Fibroblast of skin of abdomen (primary cell): ENCODE results near the gene CAMK1D.

Source experiments
- DNase-seq: peaks from one replicate; pipeline ENCODE4 v3.0.0-alpha.2; 2013

CAMK1D gene

DNA sequence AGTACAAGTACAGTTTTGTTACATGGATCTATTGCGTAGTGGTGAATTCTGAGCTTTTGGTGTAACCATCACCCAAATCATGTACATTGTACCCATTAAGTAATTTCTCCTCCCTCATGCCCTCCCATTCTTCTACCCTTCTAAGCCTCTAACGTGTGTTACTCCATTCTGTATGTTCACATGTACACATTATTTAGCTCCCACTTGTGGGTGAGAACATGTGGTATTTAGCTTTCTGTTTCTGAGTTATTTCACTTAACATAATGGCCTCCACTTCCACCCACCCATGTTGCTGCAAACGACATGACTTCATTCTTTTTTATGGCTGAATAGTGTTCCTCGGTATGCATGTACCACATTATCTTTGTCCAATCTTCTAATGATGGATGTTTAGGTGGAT lies 251.3 kb downstream of the CAMK1D start:
- no peak for DNase-seq

DNA sequence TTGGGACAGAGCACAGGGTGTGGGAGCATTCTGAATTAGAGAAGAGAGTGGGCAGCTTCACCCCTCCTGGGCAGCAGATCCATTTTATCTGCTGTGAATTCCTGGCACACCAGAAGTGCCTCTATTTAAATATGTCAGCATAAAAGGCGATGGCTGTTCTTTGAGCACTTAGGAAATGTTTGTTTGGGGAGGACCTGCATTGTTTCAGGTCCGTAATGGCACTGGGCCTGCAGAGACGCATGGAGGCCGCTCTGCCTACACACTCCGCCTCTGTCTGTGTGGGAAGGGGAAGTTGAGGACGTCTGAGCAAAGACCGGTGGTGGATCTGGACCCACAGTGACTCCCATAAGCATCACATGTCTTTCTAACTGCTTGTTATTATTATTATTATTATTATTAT lies 253.2 kb downstream of the CAMK1D start:
- DNase-seq, result no peak

DNA sequence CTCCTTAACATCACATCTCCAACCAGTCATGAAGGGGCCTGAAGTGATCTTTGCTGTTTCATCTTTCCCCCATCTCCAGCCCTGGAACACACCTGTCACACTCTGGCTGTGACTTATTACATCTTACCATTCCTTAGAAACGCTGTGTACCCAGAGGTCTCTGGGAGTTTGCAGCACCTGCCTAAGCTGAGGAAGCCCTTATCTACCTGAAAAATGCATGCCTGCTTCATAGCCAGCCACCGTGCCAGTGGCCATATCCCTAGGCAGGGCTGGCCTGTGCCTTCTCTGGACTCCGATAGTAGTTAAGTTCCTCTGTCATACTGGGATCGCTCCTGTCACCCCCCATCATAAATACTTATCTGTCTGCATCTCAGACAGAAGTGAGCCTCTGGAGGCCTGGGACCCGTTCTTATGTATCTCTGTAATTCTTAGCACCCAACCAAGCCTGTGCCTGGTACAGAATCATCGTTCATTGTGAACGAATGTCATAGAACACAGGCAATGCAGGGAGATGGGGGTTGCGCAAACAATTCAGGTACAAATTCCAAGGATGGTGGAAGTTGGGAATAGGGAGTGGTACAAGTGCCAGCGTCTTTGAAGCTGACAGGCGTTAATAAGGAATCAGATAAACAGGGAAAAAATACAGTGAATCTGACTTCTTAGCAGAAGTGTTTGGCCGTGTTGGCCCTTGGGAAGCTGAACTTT lies 254.6 kb downstream of the CAMK1D start:
- no peak for DNase-seq

DNA sequence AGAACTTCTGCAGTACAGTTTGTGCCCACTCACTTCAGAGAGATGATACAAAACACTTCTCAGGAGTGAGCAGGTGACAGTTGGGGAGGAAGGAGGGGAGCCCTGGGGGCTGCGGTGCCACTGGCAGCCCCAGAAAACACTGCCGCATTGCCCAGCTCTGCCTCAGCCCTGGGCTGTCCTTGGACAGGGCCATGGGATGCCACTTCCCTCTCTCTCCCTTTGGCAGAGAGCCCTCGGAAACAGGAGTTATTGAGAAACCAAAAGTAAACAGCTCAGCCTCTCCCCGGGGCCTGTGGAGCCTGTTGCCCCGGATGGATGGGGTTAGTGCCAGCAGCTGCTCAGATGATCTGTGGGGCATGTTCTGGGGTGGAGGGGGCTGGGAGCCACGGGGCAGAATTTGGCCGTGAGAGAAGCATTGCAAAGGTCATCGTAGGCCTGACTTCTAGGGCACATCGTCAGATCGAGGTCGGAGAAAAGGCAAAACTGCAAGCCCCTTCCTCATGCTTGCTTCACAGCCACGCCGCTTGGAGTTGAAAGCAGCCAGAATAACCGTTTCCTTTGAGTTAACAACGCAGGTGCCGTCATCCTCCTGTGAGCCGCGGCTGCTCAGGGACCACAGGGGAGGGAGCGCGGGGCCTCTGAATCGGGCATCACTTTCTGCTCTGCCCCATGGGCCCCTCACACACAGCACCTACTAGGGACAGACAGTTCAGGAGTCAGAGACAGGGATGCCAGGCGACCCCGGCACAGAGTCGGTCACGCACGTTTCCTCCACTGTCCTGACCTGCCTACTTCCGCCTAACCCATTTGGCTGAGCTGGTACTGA lies 256.4 kb downstream of the CAMK1D start:
- no peak for DNase-seq

DNA sequence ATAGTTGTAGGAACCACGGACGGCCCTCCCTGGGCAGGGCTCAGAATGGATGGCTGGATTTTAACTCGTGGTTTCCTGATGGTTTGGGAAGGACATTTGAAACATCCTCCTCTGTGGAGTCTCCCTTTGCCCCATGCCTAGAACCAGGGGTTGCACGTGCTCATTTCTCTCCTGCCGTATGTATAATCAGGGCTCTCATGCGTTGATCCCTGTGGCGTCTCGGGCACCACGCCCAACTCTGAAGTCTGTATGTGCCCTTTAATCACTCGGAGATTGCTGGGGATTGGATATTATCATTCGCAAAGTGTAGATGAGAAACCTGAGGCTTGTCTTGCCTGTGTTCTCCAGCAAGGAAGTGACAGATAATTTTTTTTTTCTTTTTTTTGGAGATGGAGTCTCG lies 257.1 kb downstream of the CAMK1D start:
- DNase-seq, result no peak

DNA sequence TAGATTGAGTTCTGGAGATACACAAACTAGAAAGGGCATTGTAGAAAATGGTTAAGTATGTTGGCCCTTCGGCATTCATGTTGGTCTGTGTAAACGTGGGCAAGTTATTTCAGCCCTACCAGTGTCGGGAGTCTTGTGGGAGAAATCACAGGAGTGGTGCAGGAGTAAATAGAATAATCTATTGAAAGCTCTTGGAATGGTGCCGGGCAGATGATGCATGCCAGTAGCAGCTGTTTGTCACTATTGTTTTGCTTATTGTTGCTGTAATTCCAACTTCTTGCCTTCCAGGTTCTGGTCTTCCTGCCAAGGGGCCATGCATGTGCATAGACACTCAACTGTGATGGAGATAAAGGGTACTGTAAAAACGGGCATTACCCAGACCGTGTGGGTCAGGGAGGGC lies 259.4 kb downstream of the CAMK1D start:
- DNase-seq, result no peak

DNA sequence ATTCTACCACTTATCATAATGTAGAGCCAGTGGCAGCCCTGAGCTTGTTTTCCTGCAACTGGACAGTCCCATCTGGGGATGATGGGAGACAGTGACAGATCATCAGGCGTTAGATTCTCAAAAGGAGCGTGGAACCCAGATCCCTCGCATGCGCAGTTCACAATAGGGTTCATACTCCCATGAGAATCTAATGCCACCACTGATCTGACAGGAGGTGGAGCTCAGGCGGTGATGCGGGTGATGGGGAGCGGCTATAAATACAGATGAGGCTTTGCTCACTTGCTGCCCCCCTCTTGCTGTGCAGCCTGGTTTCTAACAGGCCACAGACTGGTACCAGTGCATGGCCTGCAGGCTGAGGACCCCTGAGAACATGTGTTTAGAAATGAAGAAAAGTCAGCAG lies 260.1 kb downstream of the CAMK1D start:
- no peak for DNase-seq

DNA sequence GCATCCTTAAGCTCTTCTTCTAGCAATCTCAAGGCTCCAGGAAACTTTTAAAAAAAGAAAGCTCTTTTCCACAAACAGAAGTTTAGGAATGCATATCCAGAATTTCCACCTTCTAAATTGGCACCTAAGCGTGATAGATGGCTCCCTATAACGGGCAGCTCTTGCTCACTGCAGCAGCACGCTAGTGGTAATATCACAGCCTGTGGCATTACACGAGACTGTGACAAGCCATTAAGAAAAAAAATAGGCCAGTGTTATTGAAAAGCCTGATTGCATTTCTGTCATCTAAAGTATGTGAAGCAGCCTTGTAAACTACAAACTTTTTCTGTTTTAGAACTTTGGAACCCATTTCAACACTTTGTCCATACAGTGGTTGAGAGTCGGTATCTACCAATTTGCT lies 263.8 kb downstream of the CAMK1D start:
- DNase-seq, result no peak

DNA sequence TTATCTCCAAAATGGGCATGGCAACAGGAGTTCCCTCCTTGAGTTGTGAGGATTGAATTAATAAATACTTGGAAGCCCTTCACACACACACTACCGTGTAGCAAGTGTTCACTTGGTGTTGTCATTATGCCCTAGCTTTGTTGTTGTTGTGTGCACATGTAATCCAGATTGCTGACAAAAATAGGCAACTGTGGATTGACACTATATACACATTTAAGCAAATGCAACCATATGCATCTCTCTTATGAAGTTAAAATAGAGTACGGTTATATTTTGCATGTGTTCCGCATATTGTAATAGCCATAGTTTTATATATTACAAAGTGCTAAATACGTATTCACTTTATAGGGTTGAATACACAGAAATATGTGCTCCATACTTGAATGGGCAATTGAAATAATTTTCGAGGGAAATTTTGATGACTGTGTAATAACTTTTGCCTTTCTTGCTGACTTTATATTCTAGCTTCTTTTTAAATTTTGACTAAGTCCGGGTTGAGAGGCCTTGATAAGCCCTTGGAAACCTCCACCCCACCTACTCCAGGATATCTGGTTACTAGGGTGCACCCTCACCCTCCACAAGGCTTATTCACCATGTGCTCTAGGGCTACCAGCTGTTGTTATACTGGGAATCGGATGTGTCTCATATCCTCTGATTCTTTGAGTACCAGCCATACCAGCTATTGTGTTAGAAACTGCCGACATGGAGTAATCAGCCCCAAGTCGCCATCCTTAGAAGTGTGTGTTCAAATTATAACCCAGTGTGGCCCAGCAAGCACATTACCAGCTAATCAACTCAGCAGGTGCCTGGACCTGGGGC lies 265.0 kb downstream of the CAMK1D start:
- DNase-seq, result no peak

DNA sequence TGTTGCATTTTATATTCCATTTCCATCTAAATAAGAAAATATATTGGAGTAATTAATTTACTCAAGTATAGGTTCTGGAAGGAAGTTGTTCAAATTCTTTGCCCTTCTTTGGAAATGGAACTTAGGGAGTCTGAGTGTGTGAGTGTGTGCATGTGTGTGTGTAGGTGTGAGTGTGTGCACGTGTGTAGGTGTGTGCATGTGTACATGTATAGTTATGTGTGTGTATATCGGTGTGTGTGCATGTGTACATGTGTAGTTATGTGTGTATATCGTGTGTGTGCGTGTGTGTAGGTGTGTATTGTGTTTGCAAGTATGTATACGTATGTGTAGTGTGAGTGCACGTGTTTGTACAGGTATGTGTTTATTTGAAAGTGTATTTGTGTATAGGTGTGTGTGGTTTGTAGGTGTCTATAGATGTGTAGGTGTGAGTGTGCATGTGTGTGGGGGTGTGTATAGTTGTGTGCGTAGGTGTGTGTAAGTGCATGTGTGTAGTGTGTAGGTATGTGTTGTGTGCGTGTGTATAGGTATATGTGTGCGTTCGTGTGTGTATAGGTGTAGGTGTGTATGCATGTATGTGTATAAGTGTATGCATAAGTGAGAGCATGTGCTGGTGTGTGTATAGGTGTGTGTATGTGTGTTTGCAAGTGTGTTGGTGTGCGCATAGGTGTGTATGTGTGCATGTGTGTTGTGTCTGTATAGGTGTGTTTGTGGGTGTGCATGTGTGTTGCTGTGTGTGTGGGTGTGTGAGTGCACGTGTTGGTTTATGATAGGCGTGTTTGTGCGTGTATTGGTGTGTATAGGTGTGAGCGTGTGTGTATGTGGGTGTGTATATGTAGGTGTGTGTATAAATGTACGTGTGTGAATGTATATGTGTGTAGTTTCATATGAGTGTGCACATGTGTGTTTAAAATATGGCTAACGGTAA lies 266.2 kb downstream of the CAMK1D start:
- DNase-seq, result no peak

DNA sequence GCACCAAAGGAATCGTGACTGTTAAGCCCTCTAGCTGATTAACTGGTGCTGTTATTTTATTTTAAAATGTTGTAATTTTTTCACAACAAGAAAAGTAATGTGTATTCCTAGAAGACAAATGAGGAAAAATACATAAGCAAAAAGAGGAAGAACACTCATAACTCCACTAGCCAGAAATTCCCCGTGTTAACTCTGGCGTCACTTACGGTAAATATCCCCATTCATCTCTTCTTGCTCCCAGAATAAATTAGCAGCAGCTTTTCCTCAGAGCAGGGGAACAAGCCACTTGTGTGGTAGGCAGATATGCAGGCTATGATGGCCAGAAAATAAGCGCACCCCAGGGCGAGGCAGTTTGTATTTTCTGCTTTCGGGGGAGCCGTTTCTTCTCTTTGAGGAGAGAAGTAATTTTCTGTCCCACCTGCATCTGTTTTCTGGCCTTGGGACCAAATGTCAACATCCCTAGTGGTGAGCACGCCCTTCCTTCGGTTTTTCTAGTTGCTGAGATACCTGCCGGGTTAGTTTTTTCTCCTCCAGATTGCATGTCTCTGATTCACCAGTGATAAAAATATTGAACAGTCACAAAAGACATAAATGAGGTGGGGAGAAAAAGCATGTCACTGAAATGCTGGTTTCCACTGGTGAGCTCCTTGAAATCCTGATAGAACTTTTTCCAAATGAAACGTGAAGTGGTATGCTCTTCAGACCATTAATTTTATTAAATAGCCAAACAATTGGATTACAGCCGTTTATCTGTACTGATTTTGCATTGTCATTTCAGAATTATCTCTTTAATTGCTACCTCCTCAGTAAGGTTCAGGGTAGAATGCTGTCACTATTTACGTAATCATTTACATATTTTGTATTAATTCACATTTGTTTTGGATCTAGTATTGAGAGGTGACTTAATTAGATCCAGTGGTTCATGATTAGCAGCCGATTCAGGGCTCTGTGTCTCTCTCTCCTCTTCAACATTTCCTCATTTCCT lies 268.1 kb downstream of the CAMK1D start:
- peak; percentile 17 for DNase-seq

DNA sequence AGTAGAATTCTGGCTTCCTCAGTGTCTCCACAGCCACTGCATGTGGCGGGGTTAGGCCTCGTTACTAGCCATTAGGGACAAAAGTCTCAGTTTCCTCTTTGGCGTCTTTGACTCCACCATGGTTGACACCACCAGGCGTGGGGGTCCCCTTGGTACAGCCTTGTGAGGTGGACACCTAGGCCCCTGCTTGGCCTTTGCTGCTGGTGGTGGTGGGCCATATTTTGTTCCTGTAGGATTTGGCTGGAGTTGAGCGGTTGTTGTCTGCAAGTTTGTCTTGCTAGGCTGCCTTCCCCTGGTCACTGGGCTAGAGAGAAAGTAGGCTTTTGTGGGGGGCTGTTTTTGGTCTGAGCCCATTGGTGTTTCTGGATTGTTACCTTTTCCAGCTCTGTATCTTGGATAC lies 272.7 kb downstream of the CAMK1D start:
- DNase-seq, result no peak

DNA sequence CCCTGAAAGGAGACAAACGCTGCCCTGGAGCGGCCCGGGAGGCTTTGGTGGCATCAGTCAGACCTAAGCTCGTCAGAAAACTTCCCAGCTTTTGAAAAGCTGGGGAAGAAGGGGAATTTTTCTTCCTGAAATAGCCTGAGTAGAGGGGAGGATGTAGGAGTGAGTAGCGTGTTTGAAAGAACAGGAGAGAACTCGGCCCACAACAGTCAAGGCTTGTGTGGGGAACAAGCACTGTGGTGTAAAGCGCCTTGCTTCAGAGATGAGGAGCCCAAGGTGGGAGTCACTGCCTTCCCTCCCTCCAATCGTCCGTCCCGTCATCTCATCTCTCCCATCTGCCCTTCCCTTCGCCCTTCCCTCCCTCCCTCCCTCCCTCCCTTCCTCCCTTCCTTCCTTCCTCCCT lies 273.3 kb downstream of the CAMK1D start:
- DNase-seq, result no peak

DNA sequence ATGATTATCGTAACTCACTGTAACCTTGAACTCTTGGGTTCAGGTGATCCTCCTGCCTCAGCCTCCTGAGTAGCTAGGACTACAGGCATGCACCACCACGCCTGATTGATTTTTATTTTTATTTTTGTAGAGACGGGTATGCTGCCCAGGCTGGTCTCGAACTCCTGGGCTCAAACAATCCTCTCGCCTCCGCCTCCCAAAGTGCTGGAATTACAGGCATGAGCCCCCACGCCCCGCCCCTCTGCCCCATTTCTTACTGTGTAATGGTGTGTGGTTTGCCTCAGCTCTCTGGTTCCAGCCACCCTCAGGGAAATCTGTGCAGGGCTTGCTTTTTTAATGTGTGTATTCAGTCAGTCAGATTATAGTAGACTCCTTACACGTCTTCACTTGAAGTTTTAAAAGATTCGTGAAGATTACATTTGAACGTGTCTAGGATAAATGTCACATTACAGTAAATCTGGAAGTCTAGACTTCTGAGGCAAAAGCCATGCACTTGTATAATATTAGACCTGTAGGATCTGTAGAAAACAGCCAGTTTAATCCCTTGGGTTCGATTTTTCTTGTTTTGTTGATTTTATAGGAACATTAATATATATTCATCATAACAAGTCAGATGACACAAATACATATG lies 276.2 kb downstream of the CAMK1D start:
- DNase-seq, result no peak

DNA sequence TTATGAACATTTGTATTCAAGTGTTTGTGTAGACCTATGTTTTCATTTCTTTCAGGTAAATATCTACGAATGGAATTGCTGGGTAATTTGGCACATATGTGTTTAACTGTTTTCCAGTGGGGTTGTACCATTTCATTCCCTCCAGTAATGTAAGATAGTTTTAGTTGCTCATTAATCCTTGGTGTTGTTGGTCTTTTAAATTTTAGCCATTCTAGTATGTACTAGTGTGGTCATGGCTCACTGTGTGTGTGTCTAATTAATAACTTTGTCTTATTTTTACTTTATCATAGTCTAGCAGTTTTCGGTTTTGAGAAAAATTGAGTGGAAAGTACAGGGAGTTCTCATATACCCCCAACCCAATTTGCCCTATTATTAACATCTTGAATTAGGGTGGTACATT lies 278.8 kb downstream of the CAMK1D start:
- no peak for DNase-seq

DNA sequence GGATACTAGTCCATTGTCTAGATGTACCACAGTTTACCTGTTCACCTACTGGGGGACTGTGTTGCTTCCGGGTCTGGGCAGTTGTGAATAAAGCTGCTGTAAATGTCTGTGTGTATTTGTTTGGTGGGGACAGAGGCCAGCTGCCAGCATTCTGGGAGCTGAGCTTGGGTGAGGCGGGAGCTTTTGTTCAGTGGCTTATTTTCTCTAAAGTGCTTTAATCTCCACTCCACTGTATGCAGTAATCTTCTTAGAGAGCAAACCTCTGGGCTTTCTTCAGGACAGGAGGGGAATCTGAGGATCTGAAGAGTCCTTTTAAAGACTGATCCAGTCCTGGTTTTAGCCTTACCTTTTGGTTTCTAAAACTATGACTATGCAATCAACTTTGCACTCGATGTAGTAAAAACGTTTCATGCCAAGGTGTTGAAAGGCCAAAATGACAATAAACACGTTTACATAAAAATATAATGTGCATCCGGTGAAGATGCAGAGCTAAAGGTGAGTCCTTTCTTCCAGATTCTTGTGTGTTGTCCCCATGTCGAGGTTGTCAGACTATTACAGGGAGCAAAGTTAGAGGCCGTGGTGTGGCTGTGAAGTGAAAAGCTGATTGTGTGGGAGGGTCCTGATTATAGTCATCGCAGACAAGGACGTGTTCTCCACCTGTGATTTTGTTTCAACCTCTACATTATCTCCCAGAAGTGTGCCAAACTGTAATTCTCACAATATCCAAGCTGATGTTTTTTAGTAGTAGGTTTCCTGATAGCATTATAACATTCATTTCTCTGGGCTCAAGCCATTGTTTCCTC lies 279.8 kb downstream of the CAMK1D start:
- no peak for DNase-seq

DNA sequence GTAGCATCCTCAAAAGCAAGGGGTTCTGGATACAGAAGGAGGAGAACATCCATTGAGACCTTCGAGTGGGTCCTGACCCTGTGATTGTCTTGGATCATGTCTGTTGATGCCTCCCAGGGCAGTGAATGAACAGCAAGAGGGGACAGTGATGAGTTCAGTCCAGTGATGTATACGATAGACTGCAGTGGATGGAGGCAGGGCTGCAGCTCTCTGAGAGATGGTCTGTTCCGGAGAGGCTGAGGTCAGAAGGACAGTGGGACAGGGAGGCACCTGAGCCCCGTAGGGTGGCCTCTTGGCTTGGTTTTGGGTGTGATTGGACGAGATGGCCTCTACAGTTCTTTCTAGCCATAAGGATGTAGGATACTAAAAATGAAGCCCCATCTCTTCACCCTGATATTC lies 280.4 kb downstream of the CAMK1D start:
- DNase-seq, result no peak

DNA sequence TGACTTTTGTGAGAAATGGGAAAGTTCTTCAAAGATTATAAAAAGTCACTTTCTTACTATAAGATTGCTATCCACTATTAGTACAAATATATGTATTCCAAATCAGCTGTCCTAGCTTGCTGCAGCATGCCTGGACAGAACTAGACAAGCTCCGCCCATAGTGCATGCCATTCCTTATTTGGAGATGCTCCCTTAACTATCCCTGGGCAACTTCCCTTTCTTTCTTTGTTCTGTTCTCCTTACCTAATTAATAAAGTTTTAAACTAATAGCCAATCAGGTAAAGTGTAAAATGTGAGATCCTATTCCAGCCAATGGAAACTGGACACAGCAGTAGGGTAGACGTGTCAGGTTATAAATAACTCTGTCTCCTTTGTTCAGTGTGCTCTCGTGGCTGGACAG lies 281.9 kb downstream of the CAMK1D start:
- DNase-seq, result peak; percentile 27

DNA sequence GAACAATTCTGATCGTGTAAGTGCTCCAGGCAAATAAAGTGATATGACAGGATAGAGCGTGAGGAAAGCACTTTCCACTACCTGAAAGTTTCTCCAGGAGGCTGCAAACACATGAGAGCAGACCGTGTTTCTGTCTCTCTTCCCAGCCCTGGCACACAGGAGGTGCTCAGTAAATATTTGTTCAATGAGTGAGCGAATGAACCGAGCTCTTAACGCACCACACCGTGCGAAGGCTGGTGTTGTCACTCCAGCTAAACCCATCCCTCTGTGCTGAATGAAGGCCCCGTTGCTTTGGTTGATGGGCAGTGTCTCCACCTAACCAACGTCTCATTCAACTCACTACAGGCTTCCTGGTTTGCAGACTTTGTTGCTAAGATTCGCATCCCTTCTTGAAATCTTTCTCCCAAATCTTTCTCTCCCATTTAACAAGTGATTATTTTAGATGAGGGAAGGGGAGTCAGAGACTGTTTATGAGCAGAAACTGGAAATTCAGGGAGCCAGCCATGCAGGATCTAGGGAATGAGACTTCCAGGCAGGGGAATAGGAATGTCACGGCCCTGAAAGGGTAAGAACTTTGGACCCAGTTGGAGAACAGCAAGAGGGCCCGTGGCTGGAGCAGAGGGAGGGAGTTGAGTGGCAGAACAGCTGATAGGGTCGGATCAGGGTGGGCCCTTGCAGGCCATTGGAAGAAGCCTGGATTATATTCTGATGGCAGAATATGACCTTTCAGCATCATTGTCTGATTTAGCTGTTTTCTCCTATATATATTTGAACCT lies 282.6 kb downstream of the CAMK1D start:
- no peak for DNase-seq
